Thyroid gland (tissue), 4 donors: ENCODE measurements around the gene PAX5.

Experiments
- POLR2A ChIP-seq, 2 donors: fragments of 450-650 bp; IDR thresholded peaks; one replicate each; pipeline ENCODE4 v1.6.1; 2017; ENCODE audit warnings: antibody characterized with exemption in 2 of 2, mild to moderate bottlenecking in 2 of 2, moderate library complexity in 1 of 2
- TF ChIP-seq, protein P1 (sequence below), 6 experiments: fragments of 200-600 bp in 3 of 6; fragments of 450-650 bp in 3 of 6; sonication (generic) in 3 of 6; IDR thresholded peaks; one replicate each; pipeline ENCODE4 v1.5.1; 2016 to 2019; ENCODE audit warnings: antibody characterized with exemption in 6 of 6, mild to moderate bottlenecking in 2 of 6, inconsistent platforms in 1 of 6, moderate library complexity in 1 of 6

DNA sequence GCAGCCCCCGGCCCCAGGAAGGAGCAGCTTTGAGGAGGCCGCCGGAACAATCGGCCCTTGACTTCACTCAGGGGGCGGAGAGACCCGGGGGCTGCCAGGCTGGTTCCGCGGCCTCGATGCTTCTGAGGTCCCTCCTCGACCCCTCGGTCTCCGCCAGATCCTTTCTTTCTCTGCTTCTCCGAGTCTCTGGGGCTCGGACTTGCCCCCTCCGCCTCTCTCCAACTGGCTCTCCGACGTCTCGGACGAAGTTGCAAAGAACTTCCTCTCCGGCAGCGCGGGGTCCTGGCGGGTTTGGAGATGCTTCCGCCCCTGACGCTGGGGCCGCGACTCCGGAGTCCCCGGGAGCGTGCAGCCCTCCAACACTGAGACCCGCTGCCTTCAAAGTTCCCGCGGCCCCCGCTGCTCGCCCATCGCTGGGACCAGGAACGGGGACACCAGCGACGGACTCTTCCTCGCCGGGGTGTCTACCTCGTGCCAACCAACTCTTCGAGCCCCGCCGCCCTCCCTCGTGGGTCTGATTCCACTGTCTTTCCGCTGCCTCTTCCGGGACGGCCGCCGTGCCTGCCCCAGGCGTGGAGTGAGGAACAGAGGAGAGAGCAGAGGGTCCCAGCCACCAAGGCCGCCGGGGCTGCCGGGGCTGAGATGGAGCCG, 7.0 kb downstream of the PAX5 start:
- TF ChIP-seq, protein P1, sequence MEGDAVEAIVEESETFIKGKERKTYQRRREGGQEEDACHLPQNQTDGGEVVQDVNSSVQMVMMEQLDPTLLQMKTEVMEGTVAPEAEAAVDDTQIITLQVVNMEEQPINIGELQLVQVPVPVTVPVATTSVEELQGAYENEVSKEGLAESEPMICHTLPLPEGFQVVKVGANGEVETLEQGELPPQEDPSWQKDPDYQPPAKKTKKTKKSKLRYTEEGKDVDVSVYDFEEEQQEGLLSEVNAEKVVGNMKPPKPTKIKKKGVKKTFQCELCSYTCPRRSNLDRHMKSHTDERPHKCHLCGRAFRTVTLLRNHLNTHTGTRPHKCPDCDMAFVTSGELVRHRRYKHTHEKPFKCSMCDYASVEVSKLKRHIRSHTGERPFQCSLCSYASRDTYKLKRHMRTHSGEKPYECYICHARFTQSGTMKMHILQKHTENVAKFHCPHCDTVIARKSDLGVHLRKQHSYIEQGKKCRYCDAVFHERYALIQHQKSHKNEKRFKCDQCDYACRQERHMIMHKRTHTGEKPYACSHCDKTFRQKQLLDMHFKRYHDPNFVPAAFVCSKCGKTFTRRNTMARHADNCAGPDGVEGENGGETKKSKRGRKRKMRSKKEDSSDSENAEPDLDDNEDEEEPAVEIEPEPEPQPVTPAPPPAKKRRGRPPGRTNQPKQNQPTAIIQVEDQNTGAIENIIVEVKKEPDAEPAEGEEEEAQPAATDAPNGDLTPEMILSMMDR (IDR thresholded peaks at IDR 0.05): no peak
- TF ChIP-seq POLR2A (IDR thresholded peaks at IDR 0.05): no peak
